HG03469 (cell line): ENCODE data around the gene MTFP1.
"Not testable (repeated sequence)": the region's sequence is repeated elsewhere in the genome, so short reads cannot be mapped to it uniquely, and the experiment has no call there.

Experiments
- ATAC-seq: cut with Tn5 transposase; IDR thresholded peaks from one replicate; pipeline ENCODE4 v1.9.1; 2021; ENCODE audit warnings: mild to moderate bottlenecking, moderate library complexity, moderate number of reproducible peaks; ENCODE audit not compliant: unreplicated experiment

MTFP1 gene

GRCh38 chr22:30401024-30401423, 24.5 kb upstream of the MTFP1 start:
- not testable (repeated sequence) for ATAC-seq

GRCh38 chr22:30402028-30402765, 23.4 kb upstream of the MTFP1 start:
- ATAC-seq = no peak

GRCh38 chr22:30402766-30403104, 22.8 kb upstream of the MTFP1 start:
- not testable (repeated sequence) for ATAC-seq

GRCh38 chr22:30404307-30404706, 21.3 kb upstream of the MTFP1 start:
- no peak for ATAC-seq

DNA sequence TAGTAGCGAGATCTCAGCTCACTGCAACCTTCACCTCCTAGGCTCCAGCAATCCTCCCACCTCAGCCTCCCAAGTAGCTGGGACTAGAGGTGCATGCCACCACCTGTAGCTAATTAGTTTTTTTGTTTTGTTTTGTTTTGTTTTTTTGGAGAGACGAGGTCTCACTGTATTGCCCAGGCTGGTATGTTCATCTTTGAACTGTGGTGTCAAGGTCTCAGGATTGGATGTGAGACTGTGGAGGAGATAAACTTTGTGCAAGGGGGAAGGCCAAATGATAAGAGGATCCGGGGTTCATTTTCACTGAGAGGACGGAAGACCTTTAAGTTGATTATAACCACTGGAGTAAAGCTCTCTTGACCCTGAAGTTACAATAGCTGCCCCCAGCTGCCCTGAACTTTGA, 19.8 kb upstream of the MTFP1 start:
- no peak for ATAC-seq

DNA sequence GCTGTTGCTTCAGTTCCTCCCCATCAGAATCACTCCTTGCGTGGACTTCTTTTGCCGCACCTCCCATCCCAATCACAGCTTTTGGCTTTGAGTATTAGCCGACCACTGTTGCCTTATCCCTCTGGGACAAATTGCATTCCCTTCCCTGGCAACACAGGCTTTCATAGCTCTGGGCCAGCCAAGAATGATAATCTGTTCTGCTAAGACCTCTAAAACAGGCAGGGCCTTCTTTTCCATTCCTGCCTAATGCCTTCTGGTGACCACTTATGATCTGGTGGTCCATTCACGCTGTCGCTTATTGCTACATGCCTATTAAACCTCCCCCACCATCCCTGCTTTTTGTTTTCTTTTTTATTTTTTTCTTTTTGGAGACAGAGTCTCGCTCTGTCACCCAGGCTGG, 19.2 kb upstream of the MTFP1 start:
- no peak for ATAC-seq

DNA sequence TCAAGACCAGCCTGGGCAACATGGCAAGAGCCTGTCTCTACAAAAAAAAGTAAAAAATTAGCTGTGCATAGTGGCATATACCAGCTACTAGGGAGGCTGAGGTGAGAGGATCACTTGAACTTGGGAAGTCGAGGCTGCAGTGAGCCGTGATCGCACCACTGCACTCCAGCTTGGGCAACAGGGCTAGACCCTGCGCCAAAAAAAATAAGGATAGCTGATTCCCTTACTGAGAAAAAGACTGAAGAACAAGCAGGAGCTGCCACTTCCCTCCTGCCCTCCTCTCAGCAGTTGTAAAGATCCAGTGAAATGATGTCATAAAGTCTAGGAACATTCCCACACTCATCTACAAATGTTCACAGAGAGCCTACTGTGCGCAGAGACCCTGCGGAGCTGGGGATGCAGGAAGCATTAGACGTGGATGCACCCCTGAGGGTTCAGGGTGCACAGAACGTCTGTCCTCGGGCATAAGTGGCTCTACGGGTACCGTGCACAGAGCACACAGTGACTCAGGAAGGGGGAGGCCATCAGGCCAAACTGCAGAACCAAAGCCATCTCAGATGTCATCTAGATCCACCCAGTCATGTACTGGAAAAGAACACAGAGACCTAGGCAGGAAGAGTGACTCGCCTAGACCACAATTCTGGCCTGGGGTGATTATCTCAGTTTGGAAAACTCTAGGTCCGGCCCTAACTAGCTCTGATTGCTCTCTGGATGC, 17.0 kb upstream of the MTFP1 start:
- ATAC-seq = no peak

DNA sequence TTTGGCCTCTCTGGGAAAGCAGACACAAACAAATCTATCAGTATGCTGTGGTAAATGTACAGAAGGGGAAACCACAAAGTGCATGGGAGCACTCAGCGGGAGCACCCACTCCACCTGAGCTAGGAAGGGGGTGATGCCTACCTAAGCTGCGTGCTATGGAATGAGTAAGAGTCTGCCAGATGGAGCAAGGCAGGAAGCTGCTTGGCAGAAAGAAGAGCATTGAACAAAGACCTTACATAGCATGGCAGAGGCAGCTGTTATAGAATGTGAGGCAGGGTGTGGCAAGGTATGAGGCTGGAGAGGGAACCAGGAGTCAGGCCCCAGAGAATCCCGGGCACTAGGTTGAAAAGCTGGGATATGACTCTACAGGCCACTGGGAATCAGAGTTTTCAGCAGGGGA, 13.8 kb upstream of the MTFP1 start:
- ATAC-seq = no peak

- no peak for ATAC-seq
Measured at GRCh38 chr22:30413001-30413400, 12.6 kb upstream of the MTFP1 start.

DNA sequence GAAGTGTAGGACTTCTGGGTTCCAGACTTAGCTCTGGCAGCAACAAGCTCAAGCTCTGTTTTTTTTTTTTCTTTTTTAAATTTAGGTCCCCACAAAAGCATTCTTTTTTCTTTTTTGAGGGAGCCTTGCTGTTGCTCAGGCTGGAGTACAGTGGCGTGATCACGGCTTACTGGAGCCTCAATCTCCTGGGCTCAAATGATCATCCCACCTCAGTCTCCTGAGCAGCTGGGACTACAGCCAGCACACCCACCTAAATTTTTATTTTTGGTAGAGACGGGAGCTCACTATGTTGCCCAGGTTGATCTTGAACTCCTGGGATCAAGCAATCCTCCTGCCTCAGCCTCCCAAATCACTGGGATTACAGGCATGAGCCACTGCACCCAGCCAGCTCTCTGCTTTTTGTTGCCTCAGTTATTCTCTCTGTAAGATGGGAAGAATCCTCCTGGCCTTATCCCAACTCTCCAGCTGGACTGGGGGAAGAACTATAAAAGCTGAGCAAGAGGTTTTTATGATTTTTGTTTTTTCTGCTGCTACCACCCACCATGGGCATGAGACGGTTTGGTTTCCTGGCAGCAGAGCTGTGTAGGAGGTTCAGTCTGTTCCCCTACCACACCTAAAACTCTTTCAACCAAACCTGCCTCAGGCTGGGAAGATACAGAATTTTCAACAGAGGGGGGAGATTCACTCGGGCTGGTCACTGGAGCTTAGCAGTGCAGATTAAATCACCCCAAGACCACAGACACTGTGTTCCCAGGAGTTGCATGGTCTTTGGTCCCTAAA, 11.6 kb upstream of the MTFP1 start:
- no peak for ATAC-seq

GRCh38 chr22:30414525-30415047, 11.0 kb upstream of the MTFP1 start:
- no peak for ATAC-seq

DNA sequence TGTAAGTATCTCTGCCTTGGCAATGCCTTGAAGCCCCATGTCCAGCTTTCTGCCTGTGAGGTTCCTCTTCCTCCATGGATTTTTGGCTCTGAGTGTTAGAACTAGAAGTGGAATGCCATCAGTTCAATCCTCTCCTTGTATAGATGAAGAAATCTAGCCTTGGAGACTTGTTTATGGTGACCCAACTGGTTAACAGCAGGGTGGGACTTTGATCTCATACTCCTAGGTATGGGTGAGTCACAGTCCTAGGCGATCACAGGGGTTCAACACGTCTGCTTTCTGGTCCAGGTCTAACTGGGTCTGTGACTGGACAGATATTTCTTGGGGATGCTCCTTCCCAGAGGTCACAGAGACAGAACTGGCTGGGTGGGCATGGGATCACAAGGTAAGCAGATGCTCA, 9.2 kb upstream of the MTFP1 start:
- no peak for ATAC-seq

GRCh38 chr22:30416837-30417236, 8.7 kb upstream of the MTFP1 start:
- no peak for ATAC-seq

GRCh38 chr22:30420347-30421125, 5.0 kb upstream of the MTFP1 start:
- ATAC-seq = no peak

DNA sequence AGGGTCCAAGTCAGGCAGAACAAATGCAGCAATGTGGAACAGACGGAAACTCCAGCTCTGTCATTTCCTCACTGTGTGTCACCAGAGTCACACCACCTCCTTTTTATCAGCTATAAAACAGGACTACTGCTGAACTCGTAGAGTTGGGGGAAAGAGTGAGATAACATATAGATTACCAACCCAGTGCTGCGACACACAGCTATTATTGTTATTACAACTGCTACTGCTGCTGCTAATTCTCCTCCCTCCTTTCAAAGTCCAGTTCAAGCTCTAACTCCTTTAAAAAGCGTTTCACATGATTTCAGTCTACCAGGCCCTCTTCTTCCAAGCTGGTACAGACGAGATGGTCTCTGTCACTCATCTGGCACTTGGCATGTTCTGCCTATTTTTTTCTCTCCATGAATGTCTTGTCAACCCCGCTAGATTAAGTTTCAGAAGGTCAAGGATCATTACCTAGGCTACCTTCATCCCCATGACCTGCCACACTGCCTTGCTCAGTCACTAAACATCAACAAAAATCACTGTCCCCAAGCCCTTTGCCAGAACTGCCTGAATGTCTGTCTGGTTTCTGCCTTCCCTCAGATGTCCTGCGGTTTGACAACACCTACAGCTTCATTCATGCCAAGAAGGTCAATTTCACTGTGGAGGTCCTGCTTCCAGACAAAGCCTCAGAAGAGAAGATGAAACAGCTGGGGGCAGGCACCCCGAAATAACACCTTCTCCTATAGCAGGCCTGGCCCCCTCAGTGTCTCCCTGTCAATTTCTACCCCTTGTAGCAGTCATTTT, 3.7 kb upstream of the MTFP1 start:
- no peak for ATAC-seq

DNA sequence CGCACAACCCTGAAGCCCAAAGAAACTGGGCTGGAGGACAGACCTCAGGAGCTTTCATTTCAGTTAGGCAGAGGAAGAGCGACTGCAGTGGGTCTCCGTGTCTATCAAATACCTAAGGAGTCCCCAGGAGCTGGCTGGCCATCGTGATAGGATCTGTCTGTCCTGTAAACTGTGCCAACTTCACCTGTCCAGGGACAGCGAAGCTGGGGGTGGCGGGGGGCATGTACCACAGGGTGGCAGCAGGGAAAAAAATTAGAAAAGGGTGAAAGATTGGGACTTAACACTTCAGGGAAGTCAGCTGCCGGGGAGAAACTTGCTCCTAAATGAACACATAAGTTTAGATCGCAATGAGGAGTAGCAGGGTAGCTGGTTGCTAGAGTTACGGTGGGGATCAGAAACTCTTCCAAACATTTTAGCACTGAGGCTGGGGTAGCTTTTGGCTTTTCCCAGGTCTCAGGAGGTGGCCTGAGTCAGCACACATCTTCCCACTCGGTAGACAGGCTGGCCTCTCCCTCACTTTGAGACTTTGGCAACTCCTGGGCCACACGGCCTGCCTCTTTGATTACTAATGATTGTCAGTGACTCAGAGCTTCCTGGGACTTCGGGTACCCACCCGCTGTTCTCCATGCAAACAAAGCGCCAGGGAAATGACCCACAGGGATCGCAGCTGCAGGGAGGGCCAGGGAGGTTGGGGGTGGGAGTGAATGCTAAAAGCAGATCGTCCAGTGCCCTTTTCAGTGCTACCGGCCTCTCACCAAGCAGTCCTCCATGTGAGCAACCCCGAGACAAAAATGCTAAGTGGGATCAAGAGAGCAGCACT, 2.9 kb upstream of the MTFP1 start:
- ATAC-seq = no peak

DNA sequence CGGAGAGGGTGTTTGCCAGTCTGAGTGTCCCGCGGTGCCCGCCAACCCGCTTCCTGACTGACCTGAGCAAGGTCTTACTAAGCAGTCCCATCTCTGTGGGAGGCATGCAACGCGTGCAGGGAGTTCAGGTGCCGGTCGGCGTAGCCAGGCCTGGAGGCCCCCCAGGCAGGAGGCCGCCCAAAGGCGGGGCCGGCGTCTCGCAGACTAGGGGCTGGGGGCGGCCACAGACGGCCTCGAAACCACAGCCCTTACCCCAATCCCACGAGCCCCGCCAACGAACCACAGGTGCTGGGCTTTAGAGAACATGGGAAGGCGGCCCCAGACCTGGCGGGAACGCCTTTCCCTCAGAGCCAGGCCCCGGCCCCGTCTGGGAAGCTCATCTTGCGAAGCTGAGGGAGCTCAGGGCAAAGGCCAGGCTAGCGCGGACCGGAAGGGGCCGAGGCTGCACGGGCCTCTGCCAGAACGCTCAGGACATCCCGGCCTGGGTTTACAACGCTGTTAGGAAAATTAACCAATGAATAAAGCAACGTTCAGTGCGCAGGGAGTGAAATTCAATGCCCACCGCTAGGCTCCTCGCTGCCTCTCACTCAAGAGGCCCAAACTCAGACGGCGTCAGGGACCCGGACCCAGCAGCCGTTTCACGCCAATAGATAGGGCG, 2.1 kb upstream of the MTFP1 start:
- peak; percentile 12 for ATAC-seq

DNA sequence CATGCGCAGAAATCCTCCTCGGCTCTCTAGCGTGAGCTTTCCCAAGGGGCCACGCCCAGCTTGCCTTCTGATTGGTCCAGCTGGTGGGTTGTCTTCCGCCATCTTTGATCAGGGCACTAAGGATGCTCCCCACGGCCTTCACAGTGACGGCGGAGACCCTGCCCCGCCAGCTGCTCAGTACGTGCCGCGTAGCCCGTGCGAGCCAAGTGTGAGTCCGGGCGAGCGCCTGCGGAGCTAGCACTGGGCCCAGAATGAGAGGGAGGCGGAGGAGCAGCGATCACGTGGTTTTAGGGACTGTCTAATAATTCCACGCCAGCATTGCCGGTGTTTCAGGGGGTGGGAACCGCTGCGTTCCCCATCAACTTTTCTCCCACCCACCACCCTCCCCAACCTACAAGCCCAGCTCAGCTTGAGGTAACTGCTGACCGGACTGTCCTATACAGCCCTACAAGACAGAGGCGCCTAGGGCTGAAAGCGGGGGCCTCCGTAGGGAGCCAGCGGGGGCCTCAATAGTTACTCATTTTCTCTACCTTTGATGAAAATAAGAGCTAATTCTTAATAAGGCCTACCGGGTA, 1.5 kb upstream of the MTFP1 start:
- ATAC-seq = peak; percentile 71
